Cardiac fibroblast (primary cell): ENCODE measurements around the gene RAB10.
"Not testable (repeated sequence)": the region's sequence is repeated elsewhere in the genome, so short reads cannot be mapped to it uniquely, and the experiment has no call there.

ENCODE experiments used
- DNase-seq, 2 donors: peaks; one replicate each; pipeline versions ENCODE4 v3.0.0 to v3.0.0-alpha.2; 2010; ENCODE audit warnings: low read depth in 2 of 2
- H3K4me3 ChIP-seq, 2 donors: replicated peaks in 1 of 2; 1 replicate in 1 of 2; 2 replicates in 1 of 2; pipeline ENCODE4 v1.5.1; 2011; ENCODE audit warnings: low read depth in 2 of 2, low read length in 2 of 2, mild to moderate bottlenecking in 2 of 2, moderate library complexity in 1 of 2
- TF ChIP-seq, protein P1 (sequence below): IDR thresholded peaks from one replicate; pipeline ENCODE4 v1.5.1; 2011; ENCODE audit warnings: low read depth, mild to moderate bottlenecking, low read length, inconsistent platforms

The RAB10 gene

DNA sequence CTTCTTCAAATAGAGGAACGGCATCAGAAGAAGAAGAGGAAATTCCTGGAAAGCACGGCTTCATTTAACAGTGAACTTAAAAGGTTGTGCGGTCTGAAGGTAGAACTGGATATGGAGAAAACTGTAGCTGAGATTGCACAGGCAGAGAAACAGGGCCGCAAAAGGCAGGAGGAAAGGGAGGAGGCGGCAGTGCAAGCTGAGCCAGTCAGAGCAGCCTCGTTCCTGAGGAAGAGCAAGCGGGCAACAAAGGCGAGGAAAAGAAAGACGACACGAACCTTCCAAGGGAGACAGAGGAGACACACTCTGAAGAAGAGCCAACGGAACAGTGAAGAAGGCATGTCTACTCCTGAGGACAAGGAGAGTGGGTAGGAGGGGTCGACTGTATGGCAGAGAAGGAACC is 116.4 kb downstream of the RAB10 start:
- no peak overlapping the region for H3K4me3 ChIP-seq
- DNase-seq: no peak
- TF ChIP-seq, protein P1, sequence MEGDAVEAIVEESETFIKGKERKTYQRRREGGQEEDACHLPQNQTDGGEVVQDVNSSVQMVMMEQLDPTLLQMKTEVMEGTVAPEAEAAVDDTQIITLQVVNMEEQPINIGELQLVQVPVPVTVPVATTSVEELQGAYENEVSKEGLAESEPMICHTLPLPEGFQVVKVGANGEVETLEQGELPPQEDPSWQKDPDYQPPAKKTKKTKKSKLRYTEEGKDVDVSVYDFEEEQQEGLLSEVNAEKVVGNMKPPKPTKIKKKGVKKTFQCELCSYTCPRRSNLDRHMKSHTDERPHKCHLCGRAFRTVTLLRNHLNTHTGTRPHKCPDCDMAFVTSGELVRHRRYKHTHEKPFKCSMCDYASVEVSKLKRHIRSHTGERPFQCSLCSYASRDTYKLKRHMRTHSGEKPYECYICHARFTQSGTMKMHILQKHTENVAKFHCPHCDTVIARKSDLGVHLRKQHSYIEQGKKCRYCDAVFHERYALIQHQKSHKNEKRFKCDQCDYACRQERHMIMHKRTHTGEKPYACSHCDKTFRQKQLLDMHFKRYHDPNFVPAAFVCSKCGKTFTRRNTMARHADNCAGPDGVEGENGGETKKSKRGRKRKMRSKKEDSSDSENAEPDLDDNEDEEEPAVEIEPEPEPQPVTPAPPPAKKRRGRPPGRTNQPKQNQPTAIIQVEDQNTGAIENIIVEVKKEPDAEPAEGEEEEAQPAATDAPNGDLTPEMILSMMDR: no peak

DNA sequence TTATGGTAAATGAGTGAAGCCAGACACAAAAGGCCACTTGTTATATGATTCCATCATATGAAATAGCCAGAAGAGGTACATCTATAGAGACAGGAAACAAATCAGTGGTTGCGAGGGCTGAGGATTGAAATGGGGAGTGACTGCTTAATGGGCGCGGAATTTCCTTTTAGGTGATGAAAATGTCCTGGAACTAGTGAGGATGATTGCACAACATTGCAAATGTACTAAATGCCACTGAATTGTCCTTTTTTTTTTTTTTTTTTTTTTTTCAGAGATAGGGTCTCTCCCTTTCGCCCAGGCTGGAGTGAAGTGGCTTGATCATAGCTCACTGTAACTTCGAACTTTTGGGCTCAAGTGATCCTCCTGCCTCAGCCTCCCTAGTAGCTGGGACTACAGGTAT is 123.7 kb downstream of the RAB10 start:
- DNase-seq: no peak
- TF ChIP-seq, protein P1: no peak
- H3K4me3 ChIP-seq: no peak overlapping the region

DNA sequence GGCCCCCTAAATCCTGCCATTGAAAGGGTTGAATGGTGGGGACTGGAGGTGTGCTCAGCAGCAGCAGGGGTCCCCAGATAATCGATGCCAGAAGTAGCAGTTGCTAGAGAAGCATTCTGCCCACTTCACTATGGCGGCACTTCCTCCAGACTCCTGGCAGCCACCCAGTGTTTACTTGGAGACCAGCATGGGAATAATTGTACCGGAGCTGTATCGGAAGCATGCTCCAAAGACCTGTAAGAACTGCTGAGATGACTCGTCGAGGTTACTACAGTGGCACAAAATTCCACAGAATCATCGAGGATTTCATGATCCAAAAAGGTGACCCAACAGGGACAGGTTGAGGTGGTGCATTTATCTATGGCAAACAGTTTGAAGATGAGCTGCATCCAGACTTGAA is 128.0 kb downstream of the RAB10 start:
- no peak overlapping the region for H3K4me3 ChIP-seq
- TF ChIP-seq, protein P1: no peak
- DNase-seq: no peak

DNA sequence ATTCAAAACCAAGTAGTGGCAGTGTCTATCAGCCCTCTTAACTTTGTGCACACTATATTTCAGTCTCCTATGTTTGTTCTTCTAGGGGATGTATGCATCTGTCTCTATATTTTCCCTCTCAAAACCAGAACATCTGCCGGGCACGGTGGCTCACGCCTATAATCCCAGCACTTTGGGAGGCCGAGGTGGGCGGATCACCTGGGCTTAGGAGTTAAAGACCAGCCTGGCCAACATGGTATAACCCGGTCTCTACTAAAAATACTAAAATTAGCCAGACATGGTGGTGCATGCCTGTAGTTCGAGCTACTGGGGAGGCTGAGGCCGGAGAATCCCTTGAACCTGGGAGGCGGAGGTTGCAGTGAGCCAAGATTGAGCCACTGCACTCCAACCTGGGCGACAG is 129.1 kb downstream of the RAB10 start:
- TF ChIP-seq, protein P1: no peak
- H3K4me3 ChIP-seq: no peak overlapping the region
- DNase-seq: no peak

DNA sequence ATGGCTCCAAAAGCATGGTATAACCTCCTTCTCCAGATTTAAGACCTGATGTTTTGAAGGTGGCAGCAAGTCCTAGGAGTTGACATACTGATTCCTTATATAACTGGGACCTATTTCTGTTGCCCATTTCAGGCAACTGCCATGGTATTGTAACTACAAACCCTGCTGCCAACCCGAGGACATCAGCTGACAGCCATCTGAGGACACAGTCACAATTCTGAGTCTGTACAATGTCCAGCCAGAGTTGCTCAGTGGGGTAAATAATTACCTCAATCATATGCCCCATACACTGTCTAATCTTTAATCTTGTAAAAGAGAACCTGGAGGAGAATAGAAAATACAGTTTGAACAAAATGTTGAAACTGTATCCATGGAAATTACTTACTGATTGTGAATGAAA is 130.3 kb downstream of the RAB10 start:
- DNase-seq: no peak
- H3K4me3 ChIP-seq: no peak overlapping the region
- TF ChIP-seq, protein P1: no peak

DNA sequence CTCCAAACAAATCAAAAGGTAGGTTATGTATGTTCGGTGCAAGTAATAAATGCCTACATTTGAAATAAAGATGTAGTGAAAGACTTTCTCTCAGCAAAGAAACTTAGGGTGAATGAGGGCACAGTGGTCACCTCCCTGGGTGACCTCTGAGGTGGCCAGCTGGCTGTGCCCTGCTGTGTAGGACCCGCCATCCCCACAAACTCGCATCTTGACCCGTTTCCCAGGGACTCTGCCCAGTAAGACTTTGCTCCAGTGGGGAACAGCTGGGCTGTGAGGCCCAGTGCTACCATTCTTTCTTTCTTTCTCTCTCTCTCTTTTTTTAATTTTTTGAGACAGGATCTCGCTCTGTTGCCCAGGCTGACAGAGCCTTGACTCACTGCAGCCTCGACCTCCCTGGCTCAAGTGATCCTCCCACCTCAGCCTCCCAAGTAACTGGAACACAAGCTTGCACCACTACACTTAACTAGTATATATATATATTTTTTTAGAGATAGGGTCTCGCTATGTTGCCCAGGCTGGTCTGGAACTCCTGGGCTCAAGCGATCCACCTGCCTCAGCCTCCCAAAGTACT is 130.8 kb downstream of the RAB10 start:
- TF ChIP-seq, protein P1: no peak
- no peak overlapping the region for H3K4me3 ChIP-seq
- DNase-seq: no peak

DNA sequence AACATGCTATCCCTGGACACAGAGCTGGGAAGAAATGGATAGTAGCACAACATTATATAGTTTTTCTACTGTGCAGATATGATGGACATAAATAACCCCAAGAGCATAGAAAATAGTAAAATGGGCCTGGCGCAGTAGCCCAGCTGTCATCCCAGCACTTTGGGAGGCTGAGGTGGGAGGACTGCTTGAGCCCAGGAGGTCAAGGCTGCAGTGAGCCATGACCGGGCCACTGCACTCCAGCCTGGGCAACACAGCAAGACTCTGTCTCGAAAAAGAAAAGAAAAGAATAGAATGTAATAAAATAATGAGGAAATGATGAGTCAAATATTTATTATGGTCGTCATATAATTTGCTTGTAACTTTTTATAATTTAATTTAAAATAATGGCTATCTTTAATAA is 131.5 kb downstream of the RAB10 start:
- DNase-seq: no peak
- TF ChIP-seq, protein P1: no peak
- H3K4me3 ChIP-seq: no peak overlapping the region

DNA sequence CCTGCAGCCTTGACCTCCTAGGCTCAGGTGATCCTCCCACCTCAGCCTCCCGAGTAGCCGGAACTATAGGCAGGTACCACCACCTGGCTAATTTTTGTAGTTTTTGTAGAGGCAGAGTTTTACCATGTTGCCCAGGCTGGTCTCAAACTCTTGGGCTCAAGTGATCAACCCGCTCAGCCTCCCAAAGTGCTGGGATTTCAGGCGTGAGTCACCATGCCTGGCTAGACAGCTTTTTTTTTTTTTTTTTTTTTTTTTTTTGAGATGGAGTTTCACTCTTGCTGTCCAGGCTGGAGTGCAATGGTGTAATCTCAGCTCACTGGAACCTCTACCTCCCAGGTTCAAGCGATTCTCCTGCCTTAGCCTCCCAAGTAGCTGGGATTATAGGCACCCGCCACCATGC is 132.7 kb downstream of the RAB10 start:
- H3K4me3 ChIP-seq: not testable (repeated sequence)
- peak in 1 of 2 donors; percentile 49 for DNase-seq
